KMS-11 (cell line): ENCODE measurements around the gene HTRA1.

Source experiments
- H2AFZ ChIP-seq: fragments of 200-600 bp; sonication (generic); 2 replicates; pipeline ENCODE4 v1.6.1; 2016; ENCODE audit warnings: antibody characterized with exemption, mixed run types, low read depth
- H3K27ac ChIP-seq: fragments of 200-600 bp; sonication (generic); 2 replicates; pipeline ENCODE4 v1.6.1; 2016; ENCODE audit warnings: mild to moderate bottlenecking, mixed run types
- H3K27me3 ChIP-seq: fragments of 200-600 bp; sonication (generic); 2 replicates; pipeline ENCODE4 v1.6.1; 2017; ENCODE audit warnings: mild to moderate bottlenecking, low read depth, mixed run types, moderate library complexity; ENCODE audit not compliant: insufficient read depth
- H3K36me3 ChIP-seq: fragments of 200-600 bp; sonication (generic); 2 replicates; pipeline ENCODE4 v1.6.1; 2017; ENCODE audit warnings: mild to moderate bottlenecking, mixed run types; ENCODE audit not compliant: insufficient read depth
- H3K4me1 ChIP-seq: fragments of 200-600 bp; sonication (generic); 2 replicates; pipeline ENCODE4 v1.6.1; 2016; ENCODE audit warnings: mild to moderate bottlenecking, low read depth, mixed run types; ENCODE audit not compliant: poor library complexity, severe bottlenecking
- H3K4me2 ChIP-seq: fragments of 200-600 bp; sonication (generic); 2 replicates; pipeline ENCODE4 v1.7.0; 2016; ENCODE audit warnings: mild to moderate bottlenecking, mixed run types
- H3K4me3 ChIP-seq: fragments of 200-600 bp; sonication (generic); IDR thresholded peaks from 2 replicates; pipeline ENCODE4 v1.6.1; 2017; ENCODE audit warnings: low read depth, low read length, mixed read lengths; ENCODE audit not compliant: insufficient read depth
- H3K79me2 ChIP-seq: fragments of 200-600 bp; sonication (generic); 2 replicates; pipeline ENCODE4 v1.6.1; 2016; ENCODE audit warnings: low read depth, mixed run types; ENCODE audit not compliant: insufficient read depth
- H3K9ac ChIP-seq: fragments of 200-600 bp; sonication (generic); 2 replicates; pipeline ENCODE4 v1.6.1; 2016; ENCODE audit warnings: mild to moderate bottlenecking, mixed run types
- H4K20me1 ChIP-seq: fragments of 200-600 bp; sonication (generic); 2 replicates; pipeline ENCODE4 v1.6.1; 2016; ENCODE audit warnings: mild to moderate bottlenecking, mixed run types; ENCODE audit not compliant: insufficient read depth
- CTCF ChIP-seq: fragments of 200-600 bp; sonication (generic); conservative IDR thresholded peaks from 2 replicates; pipeline ENCODE4 v1.6.1; 2017; ENCODE audit warnings: low read depth, mild to moderate bottlenecking, antibody characterized with exemption, low read length, moderate library complexity, mixed read lengths

The HTRA1 gene

DNA sequence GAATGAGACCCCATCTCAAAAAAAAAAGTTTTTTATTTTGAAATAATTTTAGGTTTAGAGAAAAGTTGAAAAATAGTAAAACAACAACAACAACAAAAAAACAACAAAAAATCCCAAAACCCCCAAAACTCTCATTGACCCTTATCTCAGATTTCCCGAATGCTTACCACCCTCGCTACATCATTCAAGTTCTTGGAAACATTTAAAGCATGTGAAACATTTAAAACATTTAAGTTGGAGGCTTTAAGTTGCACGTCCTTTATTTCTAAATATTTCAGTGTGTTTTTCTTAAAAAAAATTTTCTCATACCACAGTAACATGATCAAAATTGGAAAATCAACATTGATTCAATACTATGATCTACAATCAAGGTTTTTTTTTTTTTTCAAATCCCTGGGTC is 7.3 kb upstream of the HTRA1 start:
- no peak for TF ChIP-seq CTCF
- Histone ChIP-seq H3K36me3 (no peaks in the 10 kb centered on the region), H2AFZ (no peak overlapping the region), H3K27me3 (no peaks in the 10 kb centered on the region), H4K20me1 (no peaks in the 10 kb centered on the region), H3K9ac (no peak overlapping the region), H3K79me2 (no peaks in the 10 kb centered on the region), H3K4me3 (no peak overlapping the region), H3K4me1 (no peaks in the 10 kb centered on the region), H3K27ac (no peak overlapping the region), H3K4me2 (no peak overlapping the region)

DNA sequence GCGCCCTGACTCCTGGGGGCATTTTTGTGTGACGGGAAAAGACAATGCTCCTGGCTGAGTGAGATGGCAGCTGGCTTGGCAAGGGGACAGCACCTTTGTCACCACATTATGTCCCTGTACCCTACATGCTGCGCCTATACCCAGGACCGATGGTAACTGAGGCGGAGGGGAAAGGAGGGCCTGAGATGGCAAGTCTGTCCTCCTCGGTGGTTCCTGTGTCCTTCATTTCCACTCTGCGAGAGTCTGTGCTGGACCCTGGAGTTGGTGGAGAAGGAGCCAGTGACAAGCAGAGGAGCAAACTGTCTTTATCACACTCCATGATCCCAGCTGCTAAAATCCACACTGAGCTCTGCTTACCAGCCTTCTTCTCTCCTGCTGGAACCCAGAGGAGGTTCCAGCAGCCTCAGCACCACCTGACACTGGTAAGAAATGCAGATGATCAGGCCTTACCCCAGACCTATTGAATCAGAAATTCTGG is 6.7 kb upstream of the HTRA1 start, which contains the start of gene ARMS2:
Gene ARMS2 (plus strand): TSS at position 51 of the 478 bp plus-strand sequence. CDS start 75 bp downstream, at position 126.
- Histone ChIP-seq H3K9ac (no peak within 1 kb of the TSS), H2AFZ (no peak within 1 kb of the TSS), H3K27me3 (no peaks in the 10 kb centered on the region), H3K4me2 (no peak within 1 kb of the TSS), H3K79me2 (no peaks in the 10 kb centered on the region), H3K4me3 (no peak within 1 kb of the TSS), H3K4me1 (no peaks in the 10 kb centered on the region), H3K36me3 (no peaks in the 10 kb centered on the region), H4K20me1 (no peaks in the 10 kb centered on the region), H3K27ac (no peak within 1 kb of the TSS)
- no peak for TF ChIP-seq CTCF

- Histone ChIP-seq H3K79me2 (no peaks in the 10 kb centered on the region), H3K27ac (no peak overlapping the region), H3K9ac (no peak overlapping the region), H2AFZ (no peak overlapping the region), H3K4me3 (no peak overlapping the region), H3K27me3 (no peaks in the 10 kb centered on the region), H3K36me3 (no peaks in the 10 kb centered on the region), H4K20me1 (no peaks in the 10 kb centered on the region), H3K4me2 (no peak overlapping the region), H3K4me1 (no peaks in the 10 kb centered on the region)
- TF ChIP-seq CTCF, result no peak
Observed at GRCh38 chr10:122455376-122456079, 5.8 kb upstream of the HTRA1 start.

GRCh38 chr10:122457934-122458333 is 3.4 kb upstream of the HTRA1 start:
- Histone ChIP-seq H2AFZ (no peak overlapping the region), H3K36me3 (no peaks in the 10 kb centered on the region), H3K27ac (no peak overlapping the region)

More at GRCh38 chr10:122457934-122458333, 3.4 kb upstream of the HTRA1 start:
- Histone ChIP-seq H4K20me1 (no peaks in the 10 kb centered on the region), H3K79me2 (no peaks in the 10 kb centered on the region), H3K4me2 (no peak overlapping the region), H3K9ac (no peak overlapping the region), H3K4me1 (no peaks in the 10 kb centered on the region), H3K27me3 (no peaks in the 10 kb centered on the region), H3K4me3 (no peak overlapping the region)
- TF ChIP-seq CTCF, result no peak
